ENCODE data around the gene SLC3A2. TPM values are rescaled to one million over a fixed set of nuclear protein-coding genes. Genes with fewer than 3 reads are reported as not detected.

Gene SLC3A2
- total RNA-seq, 1 donor from 2014 or later: 147 TPM

- peaks cover 7% of the 10 kb centered on the region for H3K4me1 Mint-ChIP-seq (ENCODE audit: unreplicated experiment)
- peak overlapping the region; percentile 45 for H3K27ac Mint-ChIP-seq (ENCODE audit: unreplicated experiment)
- H3K4me3 Mint-ChIP-seq (ENCODE audit: unreplicated experiment): no peak overlapping the region
- peaks cover 13% of the 10 kb centered on the region for H3K27me3 Mint-ChIP-seq (ENCODE audit: unreplicated experiment)
- H3K36me3 Mint-ChIP-seq (ENCODE audit: low read depth, unreplicated experiment): peaks cover 5% of the 10 kb centered on the region
- TF ChIP-seq CTCF (IDR thresholded peaks at IDR 0.05; ENCODE audit: unreplicated experiment): no peak
- no peak for DNase-seq (ENCODE audit: low spot score)
- H3K9me3 Mint-ChIP-seq (ENCODE audit: unreplicated experiment): no peaks in the 10 kb centered on the region
Observed at GRCh38 chr11:62843466-62843865, 37.2 kb upstream of the SLC3A2 start.

GRCh38 chr11:62844154-62844553 lies 36.5 kb upstream of the SLC3A2 start:
- H3K27ac Mint-ChIP-seq (ENCODE audit: unreplicated experiment): no peak overlapping the region
- H3K9me3 Mint-ChIP-seq (ENCODE audit: unreplicated experiment): no peaks in the 10 kb centered on the region
- H3K4me1 Mint-ChIP-seq (ENCODE audit: unreplicated experiment): peaks cover 5% of the 10 kb centered on the region
- no peak overlapping the region for H3K4me3 Mint-ChIP-seq (ENCODE audit: unreplicated experiment)
- TF ChIP-seq CTCF (IDR thresholded peaks at IDR 0.05; ENCODE audit: unreplicated experiment): no peak
- peaks cover 11% of the 10 kb centered on the region for H3K27me3 Mint-ChIP-seq (ENCODE audit: unreplicated experiment)
- DNase-seq (ENCODE audit: low spot score): no peak
- peaks cover 5% of the 10 kb centered on the region for H3K36me3 Mint-ChIP-seq (ENCODE audit: low read depth, unreplicated experiment)

GRCh38 chr11:62846177-62846576 lies 34.5 kb upstream of the SLC3A2 start:
- DNase-seq (ENCODE audit: low spot score): no peak
- H3K36me3 Mint-ChIP-seq (ENCODE audit: low read depth, unreplicated experiment): no peaks in the 10 kb centered on the region
- H3K27me3 Mint-ChIP-seq (ENCODE audit: unreplicated experiment): no peaks in the 10 kb centered on the region
- no peak overlapping the region for H3K4me3 Mint-ChIP-seq (ENCODE audit: unreplicated experiment)
- H3K9me3 Mint-ChIP-seq (ENCODE audit: unreplicated experiment): no peaks in the 10 kb centered on the region
- H3K27ac Mint-ChIP-seq (ENCODE audit: unreplicated experiment): no peak overlapping the region
- TF ChIP-seq CTCF (IDR thresholded peaks at IDR 0.05; ENCODE audit: unreplicated experiment): no peak
- H3K4me1 Mint-ChIP-seq (ENCODE audit: unreplicated experiment): no peaks in the 10 kb centered on the region

- no peaks in the 10 kb centered on the region for H3K9me3 Mint-ChIP-seq (ENCODE audit: unreplicated experiment)
- peaks cover 10% of the 10 kb centered on the region for H3K36me3 Mint-ChIP-seq (ENCODE audit: low read depth, unreplicated experiment)
- no peak for TF ChIP-seq CTCF (IDR thresholded peaks at IDR 0.05; ENCODE audit: unreplicated experiment)
- no peaks in the 10 kb centered on the region for H3K27me3 Mint-ChIP-seq (ENCODE audit: unreplicated experiment)
- peaks cover 3% of the 10 kb centered on the region for H3K4me1 Mint-ChIP-seq (ENCODE audit: unreplicated experiment)
- no peak for DNase-seq (ENCODE audit: low spot score)
- no peak overlapping the region for H3K27ac Mint-ChIP-seq (ENCODE audit: unreplicated experiment)
- no peak overlapping the region for H3K4me3 Mint-ChIP-seq (ENCODE audit: unreplicated experiment)
Observed at GRCh38 chr11:62847767-62848314, 32.9 kb upstream of the SLC3A2 start.

- TF ChIP-seq CTCF (IDR thresholded peaks at IDR 0.05; ENCODE audit: unreplicated experiment): no peak
- no peaks in the 10 kb centered on the region for H3K9me3 Mint-ChIP-seq (ENCODE audit: unreplicated experiment)
- H3K27ac Mint-ChIP-seq (ENCODE audit: unreplicated experiment): no peak overlapping the region
- H3K4me1 Mint-ChIP-seq (ENCODE audit: unreplicated experiment): peaks cover 28% of the 10 kb centered on the region
- no peak overlapping the region for H3K4me3 Mint-ChIP-seq (ENCODE audit: unreplicated experiment)
- no peak for DNase-seq (ENCODE audit: low spot score)
- H3K36me3 Mint-ChIP-seq (ENCODE audit: low read depth, unreplicated experiment): peaks cover 35% of the 10 kb centered on the region
- H3K27me3 Mint-ChIP-seq (ENCODE audit: unreplicated experiment): peaks cover 14% of the 10 kb centered on the region
Observed at GRCh38 chr11:62850911-62851806, 29.5 kb upstream of the SLC3A2 start.

All from endothelial cell (in vitro differentiated cells).